Measurements from ENCODE around the gene SPRED1. TPM values are rescaled to one million over a fixed set of nuclear protein-coding genes. Genes with fewer than 3 reads are reported as not detected.

The SPRED1 gene
- total RNA-seq, 1 donor from 2014 or later: 57.2 TPM

- no peak for DNase-seq
These were observed 30.4 kb downstream of the SPRED1 start for GRCh38 chr15:38283010-38283409.

GRCh38 chr15:38285456-38285855 is 32.8 kb downstream of the SPRED1 start:
- DNase-seq: no peak

- DNase-seq: no peak
These were observed 41.5 kb downstream of the SPRED1 start for GRCh38 chr15:38294126-38294525.

- DNase-seq: no peak
These were observed 45.2 kb downstream of the SPRED1 start for GRCh38 chr15:38297623-38298388.

GRCh38 chr15:38299216-38299615 is 46.6 kb downstream of the SPRED1 start:
- DNase-seq: no peak

GRCh38 chr15:38300395-38300794 is 47.8 kb downstream of the SPRED1 start:
- DNase-seq: no peak

- DNase-seq: peak; percentile 64
These were observed 51.8 kb downstream of the SPRED1 start for GRCh38 chr15:38304481-38304880.

GRCh38 chr15:38307251-38307650 is 54.6 kb downstream of the SPRED1 start:
- no peak for DNase-seq

GRCh38 chr15:38307861-38308641 is 55.4 kb downstream of the SPRED1 start:
- no peak for DNase-seq

GRCh38 chr15:38308797-38309196 is 56.2 kb downstream of the SPRED1 start:
- DNase-seq: no peak

GRCh38 chr15:38312190-38312589 is 59.6 kb downstream of the SPRED1 start:
- DNase-seq: no peak

GRCh38 chr15:38316311-38316710 is 63.7 kb downstream of the SPRED1 start:
- no peak for DNase-seq

GRCh38 chr15:38320181-38320580 is 67.5 kb downstream of the SPRED1 start:
- no peak for DNase-seq

GRCh38 chr15:38320866-38321265 is 68.2 kb downstream of the SPRED1 start:
- DNase-seq: no peak

- DNase-seq: no peak
These were observed 71.3 kb downstream of the SPRED1 start for GRCh38 chr15:38323895-38324294.

- DNase-seq: no peak
These were observed 72.5 kb downstream of the SPRED1 start for GRCh38 chr15:38324939-38325647.

GRCh38 chr15:38325648-38325990 is 73.0 kb downstream of the SPRED1 start:
- no peak for DNase-seq

- no peak for DNase-seq
These were observed 80.1 kb downstream of the SPRED1 start for GRCh38 chr15:38332711-38333110.

- DNase-seq: no peak
These were observed 82.5 kb downstream of the SPRED1 start for GRCh38 chr15:38335116-38335515.

- DNase-seq: no peak
These were observed 91.7 kb downstream of the SPRED1 start for GRCh38 chr15:38344351-38344750.

GRCh38 chr15:38349251-38349650 is 96.6 kb downstream of the SPRED1 start:
- no peak for DNase-seq

- no peak for DNase-seq
These were observed 98.8 kb downstream of the SPRED1 start for GRCh38 chr15:38351466-38351865.

- peak; percentile 48 for DNase-seq
These were observed 101.8 kb downstream of the SPRED1 start for GRCh38 chr15:38354315-38354929.
